ENCODE measurements around the gene AMT.
A peak's percentile ranks its signal among the peaks of the same experiment; 100 is the strongest.

AMT gene

DNA sequence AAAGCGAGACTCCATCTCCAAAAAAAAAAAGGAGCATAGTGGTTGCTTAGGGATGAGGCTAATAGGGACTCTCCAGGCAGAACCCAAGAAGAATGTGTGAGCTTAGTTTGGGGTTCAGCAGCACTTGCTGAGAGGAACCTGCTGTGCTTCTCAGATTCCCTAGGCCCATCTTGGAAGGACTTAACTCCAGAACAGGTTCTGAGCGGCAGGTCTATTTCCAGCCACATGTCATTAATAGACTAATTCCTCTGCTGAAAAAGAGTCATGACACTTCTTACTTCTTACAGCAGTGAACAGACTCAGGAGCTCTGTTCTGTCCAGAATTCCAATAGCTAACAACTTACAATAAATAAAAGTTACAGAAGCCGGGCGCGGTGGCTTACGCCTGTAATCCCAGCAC lies 33.0 kb downstream of the AMT start:
- no peak for DNase-seq (ENCODE audit: low read depth in 2 of 2)

DNA sequence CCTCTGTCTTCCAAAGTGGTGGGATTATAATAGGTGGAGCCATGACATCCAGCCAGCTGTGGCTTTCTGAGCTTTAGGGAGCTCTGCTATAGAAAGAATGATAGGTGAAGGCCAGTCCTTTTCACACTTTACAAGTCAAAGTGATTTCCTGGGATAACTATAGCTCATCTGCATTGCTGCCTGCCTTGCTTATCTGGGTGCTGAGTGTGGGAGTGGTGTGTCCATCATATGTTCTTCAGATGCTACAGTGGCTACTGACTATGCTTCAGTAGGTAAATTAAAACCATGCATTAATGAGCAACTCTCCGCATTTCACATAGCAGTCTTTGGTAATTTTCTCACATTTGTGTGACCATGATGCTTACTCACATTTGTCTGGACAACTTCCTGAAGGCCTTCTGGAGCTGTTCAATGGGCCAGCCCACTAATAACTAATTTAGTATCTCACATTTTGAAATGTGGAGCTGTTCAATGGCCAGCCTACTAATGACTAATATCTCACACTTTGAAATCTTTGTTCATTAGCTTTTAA lies 33.9 kb downstream of the AMT start:
- no peak for DNase-seq (ENCODE audit: low read depth in 2 of 2)

DNA sequence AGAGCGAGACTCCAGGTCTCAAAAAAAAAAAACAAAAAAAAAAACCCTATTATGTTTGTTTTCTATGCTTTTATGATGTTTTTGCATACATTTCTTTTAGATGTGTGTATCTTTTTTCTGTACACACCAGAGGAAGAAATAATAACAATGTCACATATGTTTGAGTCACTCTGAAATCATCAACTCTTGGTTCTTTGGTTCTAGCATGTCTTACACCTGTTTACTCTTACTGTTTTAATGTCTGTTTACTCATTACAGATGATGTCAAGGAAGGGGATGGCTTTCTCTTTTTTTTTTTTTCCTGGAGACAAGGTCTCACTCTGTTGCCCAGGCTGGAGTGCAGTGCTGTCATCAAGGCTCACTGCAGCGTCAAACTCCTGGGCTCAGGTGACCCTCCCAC lies 34.6 kb downstream of the AMT start:
- no peak for DNase-seq (ENCODE audit: low read depth in 2 of 2)

DNA sequence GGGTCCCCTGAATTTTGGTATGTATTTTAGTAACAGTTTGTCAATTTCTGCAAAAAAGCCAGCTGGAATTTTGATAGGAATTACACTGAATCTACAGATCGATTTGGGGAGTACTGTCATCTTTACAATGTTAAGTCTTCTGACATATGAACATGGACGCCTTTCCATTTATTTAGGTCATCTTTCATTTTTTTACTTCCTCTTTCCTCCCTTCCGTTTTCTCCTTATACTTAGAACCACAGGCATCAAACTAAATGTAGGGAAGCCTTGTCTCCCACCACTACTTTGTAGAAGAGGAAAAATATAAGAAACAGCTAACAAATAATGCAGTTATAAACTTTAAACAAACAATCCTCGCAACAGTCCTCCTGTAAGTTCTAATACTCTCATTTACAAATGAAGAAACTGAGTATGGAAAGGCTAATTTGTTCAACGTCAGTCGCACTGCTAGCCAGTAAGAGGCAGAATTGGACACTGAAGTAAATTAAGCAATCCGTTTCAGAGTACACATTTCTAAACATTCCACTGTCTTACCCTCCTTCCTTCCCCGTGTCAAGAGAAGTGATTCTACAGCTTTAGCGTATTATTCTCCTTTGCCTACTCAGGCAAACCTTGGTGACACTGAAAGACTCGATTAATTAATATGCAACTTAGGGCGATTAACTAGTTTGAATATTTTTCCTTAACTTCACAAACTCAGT lies 36.1 kb downstream of the AMT start:
- no peak for DNase-seq (ENCODE audit: low read depth in 2 of 2)

DNA sequence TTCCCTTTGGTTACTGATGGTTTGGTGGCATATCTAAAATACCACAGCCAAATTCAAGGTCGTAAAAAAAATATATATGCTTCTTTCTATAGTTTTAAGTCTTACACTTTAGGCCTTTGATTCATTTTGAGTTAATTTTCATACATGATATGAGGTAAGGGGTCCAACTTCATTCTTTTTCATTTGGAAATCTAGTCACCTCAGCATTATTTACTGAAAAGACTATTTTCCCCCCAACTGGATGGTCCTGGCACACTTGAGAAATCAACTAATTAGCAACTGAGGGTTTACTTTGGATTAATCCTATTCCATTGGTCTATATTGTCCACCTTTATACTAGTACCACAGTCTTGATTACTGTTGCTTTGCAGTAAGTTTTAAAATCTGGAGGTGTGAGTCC lies 36.7 kb downstream of the AMT start:
- no peak for DNase-seq (ENCODE audit: low read depth in 2 of 2)

DNA sequence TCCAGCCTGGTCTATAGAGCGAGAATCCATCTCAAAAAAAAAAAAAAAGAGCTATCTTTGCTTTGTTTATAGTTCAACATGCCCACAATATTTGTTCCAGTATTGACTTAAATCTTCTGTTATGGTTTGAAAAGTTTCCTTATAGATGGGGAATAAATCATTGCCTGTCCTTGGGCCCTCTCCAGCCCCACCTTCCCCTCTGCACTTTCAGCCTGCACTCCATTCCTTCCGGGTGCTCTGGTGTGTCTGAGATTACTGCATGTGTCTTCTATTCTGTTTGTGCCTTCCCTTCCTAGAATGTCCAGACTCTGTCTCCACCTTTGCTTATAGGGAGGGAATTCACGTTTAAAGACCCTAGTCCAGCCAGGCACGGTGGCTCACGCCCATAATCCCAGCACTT lies 38.9 kb downstream of the AMT start:
- DNase-seq (ENCODE audit: low read depth in 2 of 2), result no peak

DNA sequence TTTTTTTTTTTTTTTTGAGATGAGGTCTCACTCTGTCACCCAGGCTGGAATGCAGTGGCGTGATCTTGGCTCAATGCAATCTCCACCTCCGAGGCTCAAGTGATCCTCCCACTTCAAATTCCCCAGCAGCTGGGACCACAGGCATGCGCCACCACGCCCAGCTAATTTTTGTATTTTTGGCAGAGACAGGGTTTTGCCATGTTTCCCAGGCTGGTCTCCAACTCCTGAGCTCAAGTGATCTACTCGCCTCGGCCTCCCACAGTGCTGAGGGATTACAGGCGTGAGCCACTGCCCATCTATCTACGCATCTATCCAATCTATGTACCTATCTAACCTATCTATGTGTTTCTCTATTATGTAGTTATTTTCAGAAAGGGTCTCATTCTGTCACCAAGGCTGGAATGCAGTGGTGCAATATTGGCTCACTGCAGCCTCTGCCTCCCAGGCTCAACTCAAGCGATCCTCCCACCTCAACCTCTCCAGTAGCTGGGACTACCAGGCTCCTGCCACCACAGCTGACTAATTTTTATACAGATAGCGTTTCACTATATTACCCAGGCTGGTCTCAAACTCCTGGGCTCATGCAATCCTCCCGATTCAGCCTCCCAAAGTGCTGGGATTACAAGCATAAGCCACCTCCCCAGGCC lies 43.9 kb downstream of the AMT start:
- peak; percentile 45 to 50 for DNase-seq (ENCODE audit: low read depth in 2 of 2)

DNA sequence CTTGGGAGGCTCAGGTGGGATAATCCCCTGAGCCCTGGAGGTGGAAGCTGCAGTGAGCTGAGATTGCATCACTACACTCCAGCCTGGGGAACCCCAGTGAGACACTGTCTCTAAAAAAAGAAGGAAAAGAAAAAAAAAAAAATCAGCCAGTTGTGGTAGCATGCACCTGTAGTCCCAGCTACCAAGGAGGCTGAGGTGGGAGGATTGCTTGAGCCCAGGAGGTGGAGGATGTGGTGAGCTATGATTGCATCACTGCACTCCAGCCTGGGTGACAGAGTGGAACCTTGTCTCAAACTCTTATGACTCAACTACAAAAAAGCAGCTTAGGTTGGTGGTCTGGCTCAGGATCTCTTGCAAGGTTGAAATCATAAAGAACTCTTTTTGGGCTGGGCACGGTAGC lies 44.8 kb downstream of the AMT start:
- no peak for DNase-seq (ENCODE audit: low read depth in 2 of 2)

DNA sequence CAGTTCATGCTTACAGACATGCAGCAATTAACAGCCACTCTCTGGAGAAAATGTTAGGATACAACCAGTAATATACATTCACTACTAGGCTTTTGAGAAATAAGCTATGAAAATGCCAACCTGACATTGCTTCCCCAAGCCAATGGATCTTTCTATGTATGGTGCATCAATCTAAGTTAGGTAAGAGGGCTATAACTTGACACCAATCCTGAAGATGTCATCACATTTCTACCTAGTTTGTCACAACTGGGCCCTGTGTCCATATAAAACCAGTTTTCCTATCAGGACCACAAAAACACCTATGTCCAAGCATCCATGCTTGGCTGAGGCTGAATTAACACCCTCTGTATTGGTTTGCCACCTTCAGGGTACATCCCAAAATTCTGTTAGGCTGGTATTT lies 50.3 kb downstream of the AMT start:
- DNase-seq (ENCODE audit: low read depth in 2 of 2), result no peak

DNA sequence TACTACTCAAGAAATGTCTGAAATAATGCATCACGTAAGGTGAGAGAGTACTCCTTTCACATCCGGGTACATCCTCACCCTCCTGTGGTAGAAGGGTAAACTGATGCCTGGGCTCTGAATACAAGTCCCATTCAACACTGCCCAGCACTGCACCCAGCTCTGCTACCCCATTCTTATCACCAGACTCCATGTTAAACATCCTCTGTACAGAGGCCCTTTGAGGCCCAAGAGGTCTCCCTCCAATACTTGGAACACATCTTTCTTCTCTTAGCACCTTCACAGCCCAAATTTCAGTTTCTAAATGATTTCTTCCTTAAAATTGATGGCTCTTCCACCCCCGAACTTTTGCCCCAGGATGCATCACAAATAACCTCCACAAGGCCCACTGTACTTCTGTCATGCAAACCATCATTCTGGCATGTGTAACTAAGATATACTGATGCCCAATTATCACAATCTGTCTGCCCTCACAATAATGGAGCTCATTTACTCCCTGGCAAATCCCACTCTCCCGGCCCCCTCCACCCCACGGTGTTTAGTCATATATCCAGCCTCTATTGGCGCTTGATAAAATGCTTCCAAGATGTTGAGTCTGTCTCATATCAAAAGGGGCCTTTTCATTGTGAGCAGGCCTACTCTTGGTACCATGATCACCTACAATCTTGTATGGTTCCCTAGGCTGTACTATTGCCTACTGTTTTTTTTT lies 51.5 kb downstream of the AMT start:
- no peak for DNase-seq (ENCODE audit: low read depth in 2 of 2)

Measured in fibroblast of skin of left quadriceps (primary cell).